ENCODE results near the gene ARHGAP15.

The ARHGAP15 gene

GRCh38 chr2:143442193-143442592 is 313.0 kb downstream of the ARHGAP15 start:
- H3K27me3 ChIP-seq (ENCODE audit: insufficient read depth, low read length), result no peaks in the 10 kb centered on the region

GRCh38 chr2:143451642-143452281 is 322.5 kb downstream of the ARHGAP15 start:
- Histone ChIP-seq H3K4me1 (ENCODE audit: insufficient read depth, low read length, severe bottlenecking) (no peaks in the 10 kb centered on the region), H3K27me3 (ENCODE audit: insufficient read depth, low read length) (no peaks in the 10 kb centered on the region), H3K9ac (ENCODE audit: low read length) (no peak overlapping the region), H2AFZ (ENCODE audit: low read length) (no peak overlapping the region), H3F3A (ENCODE audit: insufficient read depth, low read length) (no peaks in the 10 kb centered on the region), H3K79me2 (ENCODE audit: insufficient read depth, low read length) (no peaks in the 10 kb centered on the region), H3K36me3 (ENCODE audit: insufficient read depth, low read length) (peaks cover 4% of the 10 kb centered on the region; the same call in 1 of the 2 replicates), H3K9me3 (ENCODE audit: low read length) (no peaks in the 10 kb centered on the region), H3K4me2 (ENCODE audit: low read length) (no peak overlapping the region), H3K9me2 (ENCODE audit: low read depth, low read length) (no peaks in the 10 kb centered on the region), H3K4me3 (ENCODE audit: low read depth, low read length, poor library complexity, severe bottlenecking) (no peak overlapping the region), H3K27ac (ENCODE audit: low read depth, low read length, poor library complexity, severe bottlenecking) (no peak overlapping the region), H4K20me1 (ENCODE audit: insufficient read depth, low read length) (no peaks in the 10 kb centered on the region)
- no peak for TF ChIP-seq CTCF (IDR thresholded peaks at IDR 0.05; ENCODE audit: low read length)
- TF ChIP-seq EZH2 (IDR thresholded peaks at IDR 0.05; ENCODE audit: borderline replicate concordance, low read length), result no peak

More at GRCh38 chr2:143442193-143442592, 313.0 kb downstream of the ARHGAP15 start:
- TF ChIP-seq EZH2 (IDR thresholded peaks at IDR 0.05; ENCODE audit: borderline replicate concordance, low read length) (no peak), CTCF (IDR thresholded peaks at IDR 0.05; ENCODE audit: low read length) (no peak)
- Histone ChIP-seq H3K9me2 (ENCODE audit: low read depth, low read length) (no peaks in the 10 kb centered on the region), H3K79me2 (ENCODE audit: insufficient read depth, low read length) (no peaks in the 10 kb centered on the region), H3K4me3 (ENCODE audit: low read depth, low read length, poor library complexity, severe bottlenecking) (no peak overlapping the region), H3K36me3 (ENCODE audit: insufficient read depth, low read length) (peaks cover 19% of the 10 kb centered on the region), H3K27ac (ENCODE audit: low read depth, low read length, poor library complexity, severe bottlenecking) (no peak overlapping the region), H4K20me1 (ENCODE audit: insufficient read depth, low read length) (no peaks in the 10 kb centered on the region), H3K9me3 (ENCODE audit: low read length) (no peaks in the 10 kb centered on the region), H3K9ac (ENCODE audit: low read length) (no peak overlapping the region), H3K4me1 (ENCODE audit: insufficient read depth, low read length, severe bottlenecking) (no peaks in the 10 kb centered on the region), H3K4me2 (ENCODE audit: low read length) (no peak overlapping the region), H2AFZ (ENCODE audit: low read length) (no peak overlapping the region), H3F3A (ENCODE audit: insufficient read depth, low read length) (no peaks in the 10 kb centered on the region)

GRCh38 chr2:143452817-143453451 is 323.7 kb downstream of the ARHGAP15 start:
- Histone ChIP-seq H3K9me2 (ENCODE audit: low read depth, low read length) (no peaks in the 10 kb centered on the region), H3K4me1 (ENCODE audit: insufficient read depth, low read length, severe bottlenecking) (no peaks in the 10 kb centered on the region), H3K4me2 (ENCODE audit: low read length) (no peak overlapping the region), H3K79me2 (ENCODE audit: insufficient read depth, low read length) (no peaks in the 10 kb centered on the region), H3K9me3 (ENCODE audit: low read length) (0 out of 2 replicates have a peak, but pooled peaks cover 3% of the 10 kb centered on the region), H3K4me3 (ENCODE audit: low read depth, low read length, poor library complexity, severe bottlenecking) (no peak overlapping the region), H3K9ac (ENCODE audit: low read length) (no peak overlapping the region), H4K20me1 (ENCODE audit: insufficient read depth, low read length) (no peaks in the 10 kb centered on the region), H2AFZ (ENCODE audit: low read length) (no peak overlapping the region), H3K27ac (ENCODE audit: low read depth, low read length, poor library complexity, severe bottlenecking) (no peak overlapping the region), H3F3A (ENCODE audit: insufficient read depth, low read length) (no peaks in the 10 kb centered on the region), H3K27me3 (ENCODE audit: insufficient read depth, low read length) (no peaks in the 10 kb centered on the region), H3K36me3 (ENCODE audit: insufficient read depth, low read length) (peaks cover 4% of the 10 kb centered on the region; the same call in 1 of the 2 replicates)
- TF ChIP-seq EZH2 (IDR thresholded peaks at IDR 0.05; ENCODE audit: borderline replicate concordance, low read length), result no peak
